RCC 7860 (cell line): Measurements from ENCODE around the gene CARD10.
A peak's percentile ranks its signal among the peaks of the same experiment; 100 is the strongest.

Experiments
- DNase-seq: peaks from one replicate; pipeline ENCODE4 v3.0.0-alpha.2; 2015; ENCODE audit warnings: low spot score
- FAIRE-seq: peaks from 2 replicates; lab custom pipeline; 2012; peaks lifted over from hg19 to GRCh38; lab: Jason Lieb, UNC

CARD10 gene

DNA sequence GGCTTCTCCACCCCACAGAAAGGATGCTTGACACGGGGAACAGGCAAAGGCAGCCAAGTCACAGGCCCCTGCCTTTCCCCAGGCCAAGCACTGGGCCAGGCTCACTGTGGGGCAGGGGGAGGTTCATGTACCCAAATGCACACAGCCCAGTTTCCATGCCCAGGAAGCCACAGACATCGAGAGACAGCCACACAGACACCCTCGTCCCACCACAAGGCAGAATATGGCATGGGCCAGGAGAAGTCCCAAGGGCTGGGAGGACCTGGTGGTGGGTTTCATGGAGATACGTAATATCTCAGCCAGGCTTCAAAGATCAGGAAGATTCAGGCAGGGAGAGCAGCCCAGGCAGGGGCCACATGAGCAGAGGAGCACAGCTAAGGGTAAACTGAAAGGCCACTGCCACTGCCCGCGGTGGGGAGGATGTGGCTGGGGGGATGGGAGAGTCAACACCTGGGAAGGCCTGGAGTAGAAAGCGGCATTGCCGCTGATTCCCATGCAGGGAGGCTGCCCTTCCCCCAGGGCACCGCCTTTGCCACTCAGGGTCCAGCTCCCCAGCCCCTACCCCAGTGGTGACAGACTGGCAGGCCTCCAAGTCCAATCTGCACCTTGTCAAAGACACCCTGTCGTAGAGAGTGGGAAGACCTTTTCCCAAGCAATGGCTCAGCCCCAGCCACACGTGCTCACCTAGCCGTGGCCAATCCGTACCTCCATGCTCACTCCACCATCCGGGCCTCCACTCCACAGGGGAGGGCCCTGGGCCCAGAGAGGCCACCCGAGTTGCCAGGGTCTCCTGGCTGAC, 30.7 kb downstream of the CARD10 start:
- FAIRE-seq (no peak), DNase-seq (no peak)

DNA sequence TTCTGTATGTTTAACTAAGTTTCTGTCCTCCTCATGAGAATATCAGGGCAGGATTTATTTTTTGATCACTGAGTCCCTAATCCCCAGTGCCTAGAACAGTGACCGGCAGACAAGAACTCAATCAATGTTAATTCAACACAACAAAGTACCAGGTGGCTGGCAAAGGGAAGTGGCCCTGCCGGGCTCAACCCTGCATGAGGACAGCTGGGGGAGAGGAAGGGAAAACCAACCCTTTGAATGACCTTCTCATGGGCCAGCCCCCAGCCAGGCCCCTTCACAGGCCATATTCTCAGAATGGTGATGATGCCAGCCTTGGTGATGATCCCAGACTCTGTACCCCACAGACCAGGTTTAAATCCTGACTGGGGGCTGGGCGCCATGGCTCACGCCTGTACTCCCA, 31.6 kb downstream of the CARD10 start:
- DNase-seq (no peak), FAIRE-seq (no peak)

DNA sequence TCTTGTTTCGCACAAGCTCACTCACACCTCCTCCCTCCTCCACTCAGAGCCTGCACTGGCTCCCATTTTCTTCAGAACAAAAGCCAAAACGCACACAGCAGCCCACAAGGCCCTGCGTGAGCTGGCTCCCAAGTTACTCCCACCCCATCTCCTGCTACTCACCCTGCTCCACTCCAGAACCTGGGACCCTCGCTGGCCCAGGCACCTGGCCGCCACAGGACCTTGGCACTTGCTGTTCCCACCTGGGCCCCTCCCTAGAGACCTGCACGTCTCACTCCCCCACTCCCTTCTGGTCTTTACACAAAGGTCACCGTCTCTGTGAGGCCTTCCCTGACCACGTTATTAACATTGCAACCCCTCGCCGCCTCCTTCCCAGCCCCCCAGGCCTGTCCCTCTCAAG, 32.1 kb downstream of the CARD10 start:
- DNase-seq (no peak), FAIRE-seq (no peak)

DNA sequence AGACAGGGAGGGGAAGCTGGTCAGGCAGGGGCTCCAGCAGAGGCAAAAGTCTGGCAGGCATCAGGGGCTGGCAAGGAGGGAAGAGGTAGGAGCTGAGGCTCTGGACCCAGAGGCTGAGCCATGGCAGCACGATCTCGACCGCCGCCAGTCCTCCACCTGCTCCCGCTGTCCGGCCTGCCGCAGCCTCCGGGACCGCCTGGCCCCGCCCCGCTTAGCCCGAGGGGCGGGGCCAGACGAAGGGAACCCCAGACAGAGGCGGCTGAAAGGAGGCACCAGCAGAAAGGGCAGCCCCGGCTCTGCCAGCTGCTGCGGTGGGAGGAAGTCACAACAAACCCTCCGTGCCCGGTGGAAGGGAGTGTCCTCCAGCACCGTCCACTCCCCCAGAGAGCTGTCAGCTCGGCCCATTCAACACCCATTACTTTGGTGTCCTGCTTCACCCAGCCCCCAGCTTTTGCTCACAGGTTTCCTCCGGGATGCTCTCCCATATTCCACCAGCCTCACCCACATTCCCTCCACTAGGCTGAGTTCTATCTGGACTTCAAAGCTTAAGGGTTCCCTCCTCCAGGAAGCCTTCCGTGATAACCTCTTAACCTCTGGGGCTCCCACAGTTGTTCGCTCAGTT, 32.9 kb downstream of the CARD10 start, which contains the start of gene MFNG:
MFNG (minus strand) TSS at position 161 of the 622 bp plus-strand sequence. CDS start 207 bp downstream, outside the sequence.
- FAIRE-seq (no peak), DNase-seq (peak; percentile 23)

DNA sequence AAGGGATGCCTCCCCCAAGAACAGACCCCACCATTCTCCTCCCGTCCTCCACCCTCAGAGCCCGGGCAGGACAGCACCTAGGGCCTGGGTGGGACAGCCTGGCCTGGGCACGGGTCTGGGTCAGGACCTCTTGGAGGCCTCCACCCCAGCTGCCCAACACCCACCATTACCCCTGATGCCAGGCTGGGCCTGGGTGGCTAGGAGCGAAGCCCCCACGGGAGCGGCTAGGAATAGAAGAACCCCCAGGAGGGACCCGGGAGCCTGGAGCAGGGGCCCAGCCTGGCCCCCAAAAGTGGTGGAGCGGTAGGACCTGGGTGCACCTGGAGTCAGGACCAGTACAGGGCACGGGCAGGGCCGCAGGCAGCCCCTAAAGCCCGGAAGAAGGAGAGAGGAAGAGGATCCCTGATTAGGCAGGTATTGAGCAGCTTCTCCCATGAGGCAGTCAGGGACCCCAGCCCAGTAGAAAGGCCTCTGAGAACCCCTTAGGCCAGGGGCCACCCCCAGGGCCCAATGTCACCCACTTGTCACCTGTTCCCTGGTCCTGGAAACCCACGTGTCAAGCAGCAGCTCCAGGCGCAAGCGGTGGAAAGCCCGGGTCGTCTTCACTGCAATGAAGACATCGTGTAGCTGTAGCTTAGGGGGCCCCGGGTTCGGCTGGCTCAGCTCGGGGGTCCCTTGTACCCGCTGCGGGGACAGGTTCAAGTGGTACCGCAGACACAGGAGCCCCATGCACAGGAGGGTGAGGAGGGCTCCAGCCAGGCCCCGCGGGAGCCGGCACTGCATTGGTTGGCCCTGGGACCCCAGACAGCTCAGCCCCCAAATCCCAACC, 33.6 kb downstream of the CARD10 start:
- no peak for FAIRE-seq
- no peak for DNase-seq

DNA sequence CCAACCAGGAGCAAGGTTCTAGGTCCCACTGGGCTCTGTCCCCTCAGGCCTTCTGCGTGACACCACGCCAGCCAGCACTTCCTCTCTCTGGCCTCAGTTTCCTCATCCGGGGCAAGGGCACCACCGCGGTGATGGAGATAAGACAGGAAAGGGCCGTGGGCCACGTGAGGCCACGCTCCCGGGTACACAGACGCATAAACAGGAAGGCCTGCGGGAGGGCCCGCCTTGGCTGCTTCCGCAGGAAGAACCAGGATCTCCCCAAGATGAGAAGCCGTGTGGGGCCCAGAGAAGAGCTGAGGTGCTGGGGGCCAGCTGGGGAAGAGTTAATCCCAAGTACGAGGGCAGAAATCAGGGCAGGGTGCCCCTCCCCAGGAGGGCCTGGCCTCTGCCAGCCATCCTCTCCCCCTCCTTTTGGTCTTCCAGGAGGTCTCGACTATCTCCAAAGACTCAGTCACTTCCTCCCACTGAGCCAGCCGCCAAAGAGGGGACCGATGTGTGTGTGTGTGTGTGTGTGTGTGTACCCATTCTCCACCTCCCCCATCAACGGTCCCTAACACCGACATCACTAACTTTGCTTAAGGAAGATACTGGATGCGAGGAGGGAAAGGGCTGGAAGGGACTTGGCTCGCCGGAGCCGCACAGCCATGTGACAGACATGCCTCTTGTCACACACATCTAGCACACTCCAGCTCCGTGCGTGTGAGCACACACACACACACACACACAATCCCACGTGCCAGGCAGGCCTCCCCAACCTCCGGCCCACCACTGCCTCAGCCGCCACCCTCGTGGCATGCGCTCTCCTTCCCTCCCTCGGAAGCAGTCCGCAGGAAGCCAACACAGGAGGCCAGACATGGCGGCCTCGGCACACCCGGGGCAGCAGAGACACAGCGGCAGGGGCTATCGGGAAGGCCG, 34.5 kb downstream of the CARD10 start:
- FAIRE-seq (no peak), DNase-seq (no peak)

DNA sequence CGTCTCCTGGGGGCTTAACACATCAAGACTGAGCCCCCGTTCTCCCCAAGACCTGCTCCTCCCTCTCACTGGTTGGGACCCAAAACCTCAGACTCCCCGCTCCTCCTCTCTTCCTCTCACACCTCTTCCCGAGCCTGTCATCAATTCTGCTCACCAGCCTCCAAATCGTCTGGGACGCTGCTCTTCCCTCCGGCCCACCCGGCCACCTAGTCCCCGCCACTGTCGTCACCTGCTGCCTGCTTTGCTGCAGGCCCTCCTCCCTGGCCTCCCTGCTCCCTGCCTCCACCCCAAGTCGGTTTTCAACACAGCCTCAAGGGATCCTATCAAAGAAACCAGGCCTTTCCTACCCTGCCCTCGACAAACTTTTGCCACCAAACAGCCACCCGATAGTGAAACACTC, 36.2 kb downstream of the CARD10 start:
- no peak for FAIRE-seq

DNA sequence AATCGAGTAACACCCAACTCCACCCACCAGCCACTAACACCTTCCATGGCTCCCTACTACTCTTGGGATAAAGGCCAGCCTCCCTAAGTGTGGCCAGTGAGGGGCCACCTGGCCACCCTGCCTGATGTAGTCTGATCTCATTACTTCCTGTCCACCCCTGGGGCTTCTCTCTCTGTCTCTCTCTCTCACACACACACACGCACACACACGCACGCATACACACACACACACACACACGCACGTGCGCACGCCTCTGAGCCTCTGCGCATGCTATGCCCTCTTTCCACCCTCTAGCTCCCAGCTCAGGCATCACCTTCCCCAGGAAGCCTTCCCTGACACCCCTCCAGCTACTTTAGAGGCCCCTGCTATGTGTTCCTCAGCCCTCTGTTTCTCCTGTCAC, 37.0 kb downstream of the CARD10 start:
- DNase-seq (no peak), FAIRE-seq (no peak)

More for the DNA sequence above, 36.2 kb downstream of the CARD10 start:
- no peak for DNase-seq

DNA sequence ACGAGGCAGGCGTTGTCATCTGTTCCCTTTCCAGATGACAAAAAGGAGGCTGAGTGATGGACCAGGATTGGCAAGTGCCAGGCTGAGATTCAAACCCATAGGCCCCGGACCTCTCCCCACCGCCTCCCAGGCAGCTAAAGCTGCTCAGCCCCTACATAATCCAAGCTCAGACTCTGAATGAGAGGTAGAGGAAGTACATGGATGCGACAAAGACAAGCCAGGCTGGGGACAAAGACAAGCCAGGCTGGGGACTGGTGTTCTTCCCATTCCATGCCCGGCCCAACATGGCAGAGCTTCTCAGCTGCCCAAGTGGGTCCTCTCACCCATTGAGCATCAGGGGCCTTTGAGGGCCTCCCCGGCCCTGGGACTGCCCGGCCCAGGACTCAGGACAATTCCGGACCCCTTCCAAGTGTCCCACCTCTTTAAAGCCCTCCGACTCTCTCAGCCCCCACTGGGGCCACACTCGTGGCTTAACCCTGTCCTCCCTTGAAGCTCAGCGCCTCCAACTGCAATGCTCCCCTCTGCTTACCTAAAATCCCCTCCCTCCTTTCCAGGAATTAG, 37.8 kb downstream of the CARD10 start:
- FAIRE-seq (no peak), DNase-seq (no peak)

DNA sequence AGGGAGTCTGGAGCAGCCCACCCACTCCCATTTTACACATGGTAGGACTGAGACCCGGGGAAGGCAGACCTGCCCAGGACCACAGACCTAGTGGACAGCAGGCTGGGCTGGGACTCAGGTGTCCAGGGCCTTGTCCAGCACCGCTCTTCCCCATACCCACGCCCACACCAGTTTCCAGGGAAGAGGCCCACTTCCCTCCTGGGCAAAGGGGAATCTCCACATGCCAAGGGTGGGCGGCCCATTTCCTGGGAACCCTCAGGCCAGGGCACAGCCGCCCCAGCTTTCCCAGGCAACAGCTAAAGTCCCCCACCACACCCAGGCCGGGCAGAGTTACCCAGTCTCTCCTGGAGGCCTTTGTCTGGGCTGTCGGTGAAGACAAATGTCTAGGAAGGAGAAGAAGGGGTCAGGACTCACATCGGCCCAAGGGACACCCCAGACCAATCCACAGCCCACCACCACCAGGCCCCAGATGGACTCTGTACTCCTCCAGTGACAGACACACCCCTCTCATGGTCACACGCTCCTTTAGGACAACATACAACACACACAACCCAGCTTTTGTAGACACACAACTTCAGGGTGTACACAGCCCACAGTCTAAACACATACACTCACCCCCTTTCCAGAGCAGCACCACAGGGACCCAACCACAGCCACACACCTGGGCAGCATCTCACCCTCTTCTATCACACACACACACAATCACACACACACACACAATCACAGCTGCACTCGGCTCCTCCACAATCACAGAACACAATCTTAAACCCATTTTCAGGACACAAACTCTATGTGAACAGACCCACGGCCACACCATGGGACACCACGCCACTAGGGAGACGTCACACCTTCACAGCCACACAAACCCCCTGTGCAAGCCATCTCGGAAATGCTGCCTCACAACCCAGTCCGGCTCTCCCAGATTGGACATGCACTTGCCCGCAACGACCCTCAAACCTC, 38.5 kb downstream of the CARD10 start:
- FAIRE-seq, result no peak

DNA sequence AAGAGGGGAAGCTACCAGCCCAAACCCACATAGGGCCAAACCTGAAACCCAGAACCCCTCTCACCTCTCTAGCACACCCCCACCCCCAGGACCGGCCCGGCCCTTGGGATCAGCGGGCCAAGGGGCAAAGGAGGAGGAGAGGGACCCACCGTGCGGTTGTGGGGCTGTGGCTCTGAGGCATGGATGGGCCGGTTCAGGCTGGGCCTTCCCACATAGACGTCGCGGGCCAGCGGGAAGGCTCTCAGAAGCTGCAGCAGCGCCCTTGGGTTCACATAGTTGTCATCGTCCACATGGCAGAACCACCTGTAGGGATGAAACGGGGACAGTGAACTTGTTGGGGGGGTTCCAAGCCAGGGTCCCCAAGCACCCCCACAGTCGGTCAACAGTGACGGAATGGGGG, 40.0 kb downstream of the CARD10 start:
- DNase-seq (no peak), FAIRE-seq (no peak)

More for the DNA sequence above, 38.5 kb downstream of the CARD10 start:
- no peak for DNase-seq

DNA sequence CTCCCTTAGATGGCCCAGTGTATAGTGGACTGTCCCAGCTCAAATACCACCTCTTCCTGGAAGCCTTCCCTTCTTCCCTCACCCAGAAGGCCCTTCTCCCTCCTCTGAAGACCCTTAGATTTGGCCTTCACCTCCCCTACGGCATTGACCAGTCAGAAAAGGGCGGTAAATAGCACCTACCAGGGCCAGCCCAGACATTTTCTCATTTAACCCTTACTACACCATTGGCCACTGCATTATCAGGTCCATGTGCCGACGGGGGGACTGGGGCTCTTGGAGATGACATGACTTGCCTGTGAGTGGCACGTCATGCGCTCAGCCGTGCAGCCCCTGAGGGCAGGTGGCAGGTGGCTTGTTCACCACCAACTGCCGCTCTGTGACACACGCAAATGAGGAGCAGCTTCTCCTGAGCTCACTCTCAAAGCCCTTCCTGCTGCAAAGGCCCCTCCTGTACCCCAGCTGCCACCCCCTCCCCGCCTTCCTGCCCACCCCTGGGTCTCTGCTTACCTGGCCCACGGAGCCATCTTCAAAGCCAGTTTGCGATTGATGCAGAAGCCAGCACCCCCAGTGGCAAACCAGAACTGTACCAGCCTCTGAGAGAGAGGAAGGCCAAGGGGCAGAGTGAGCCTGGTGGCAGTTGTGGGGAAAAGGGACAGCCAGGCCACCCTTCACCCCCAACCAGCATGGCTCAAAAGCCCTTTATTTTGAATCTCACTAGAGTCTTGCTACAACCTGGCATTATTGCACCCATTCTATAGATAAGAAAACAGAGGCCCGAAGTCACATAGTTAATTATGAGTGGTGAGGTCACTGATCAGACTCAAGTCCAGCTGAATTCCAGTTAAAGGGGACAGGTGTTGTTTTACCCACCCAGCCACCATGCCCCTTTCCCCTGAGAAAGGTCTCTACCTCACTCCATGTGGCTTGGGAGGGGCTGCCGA, 42.6 kb downstream of the CARD10 start:
- FAIRE-seq, result no peak

DNA sequence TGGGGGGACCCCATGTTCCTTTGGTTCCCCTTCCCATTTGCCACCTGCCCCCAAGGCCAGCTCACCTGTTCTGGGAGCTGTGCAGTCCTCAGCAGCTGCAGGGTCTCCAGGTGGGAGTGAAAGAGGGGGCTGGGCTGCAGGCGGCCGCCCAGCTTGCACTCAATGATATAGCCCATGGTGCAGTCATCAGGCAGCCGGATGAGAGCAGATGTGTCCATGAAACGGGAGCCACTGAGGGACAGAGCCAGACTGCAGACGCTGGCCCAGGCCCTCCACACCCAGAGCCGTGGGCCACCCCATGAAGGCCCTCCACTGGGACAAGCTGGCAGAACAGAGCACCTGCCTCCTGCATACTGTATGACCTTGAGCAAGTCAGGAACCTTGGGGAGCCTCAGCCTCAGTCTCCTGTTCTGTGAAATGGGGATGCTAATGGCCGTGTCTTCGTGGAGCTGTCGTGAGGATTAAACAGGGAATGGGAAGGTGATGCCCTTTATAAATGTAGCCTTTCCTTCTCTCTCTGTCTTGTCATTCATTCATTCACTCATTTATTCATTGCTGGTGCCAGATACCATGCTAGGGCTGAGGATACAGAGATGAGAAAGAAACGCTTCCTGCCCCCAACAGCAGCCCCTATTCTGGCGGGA, 44.6 kb downstream of the CARD10 start:
- FAIRE-seq, result no peak
- no peak for DNase-seq

More for the DNA sequence above, 42.6 kb downstream of the CARD10 start:
- DNase-seq, result no peak

DNA sequence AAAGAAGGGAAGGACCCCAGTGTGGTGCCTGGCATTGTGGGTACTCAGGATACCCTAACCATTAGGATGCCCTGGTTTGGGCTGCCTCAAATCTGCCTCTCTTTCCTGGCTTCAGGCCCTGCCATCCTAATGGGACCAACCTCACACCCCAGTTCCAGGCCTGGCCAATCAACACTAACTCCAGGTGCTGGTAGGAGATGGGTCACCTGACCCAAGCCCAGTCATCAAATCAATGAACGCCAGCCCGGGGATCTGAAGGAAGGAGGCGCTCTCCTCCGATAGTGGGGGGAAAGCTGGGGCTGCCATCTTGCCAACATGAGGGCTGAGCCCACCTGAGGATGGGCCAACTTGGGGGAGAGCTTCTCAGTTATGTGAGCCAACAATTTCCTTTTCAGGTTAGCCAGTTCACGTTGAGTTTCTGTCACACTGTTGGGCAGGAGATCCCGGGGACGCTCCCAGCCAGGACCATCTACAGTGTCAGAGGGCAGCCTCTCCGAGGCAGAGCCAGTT, 45.7 kb downstream of the CARD10 start:
- no peak for FAIRE-seq

DNA sequence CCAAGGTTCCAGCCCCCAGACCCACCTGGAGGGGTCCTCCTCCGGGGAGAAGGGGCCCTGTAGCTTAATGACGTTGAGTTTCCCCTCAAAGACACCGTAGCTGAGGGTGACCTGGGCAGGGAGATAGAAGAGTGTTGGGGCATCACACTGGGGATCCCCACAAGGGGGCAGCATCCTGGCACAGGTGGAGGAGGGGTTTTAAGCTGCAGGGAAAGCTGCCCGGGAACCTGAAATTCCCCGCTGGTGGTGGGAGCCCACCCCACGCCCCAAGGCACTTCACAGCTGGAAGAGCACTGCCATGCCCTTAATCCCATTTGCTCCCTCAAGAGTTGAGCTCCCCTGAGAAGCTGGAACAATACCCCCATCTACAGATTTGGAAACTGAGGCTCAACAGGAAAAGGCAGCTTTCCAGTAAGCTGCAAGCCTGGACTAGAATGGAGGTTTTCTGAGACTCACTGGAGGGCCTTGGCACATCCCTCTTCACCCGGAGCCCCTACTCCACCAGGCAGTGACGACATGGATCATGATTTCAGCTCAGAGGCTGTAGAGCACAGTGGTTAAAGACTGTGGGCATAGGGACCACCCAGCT, 46.7 kb downstream of the CARD10 start:
- DNase-seq (no peak), FAIRE-seq (no peak)

More for the DNA sequence above, 45.7 kb downstream of the CARD10 start:
- no peak for DNase-seq

DNA sequence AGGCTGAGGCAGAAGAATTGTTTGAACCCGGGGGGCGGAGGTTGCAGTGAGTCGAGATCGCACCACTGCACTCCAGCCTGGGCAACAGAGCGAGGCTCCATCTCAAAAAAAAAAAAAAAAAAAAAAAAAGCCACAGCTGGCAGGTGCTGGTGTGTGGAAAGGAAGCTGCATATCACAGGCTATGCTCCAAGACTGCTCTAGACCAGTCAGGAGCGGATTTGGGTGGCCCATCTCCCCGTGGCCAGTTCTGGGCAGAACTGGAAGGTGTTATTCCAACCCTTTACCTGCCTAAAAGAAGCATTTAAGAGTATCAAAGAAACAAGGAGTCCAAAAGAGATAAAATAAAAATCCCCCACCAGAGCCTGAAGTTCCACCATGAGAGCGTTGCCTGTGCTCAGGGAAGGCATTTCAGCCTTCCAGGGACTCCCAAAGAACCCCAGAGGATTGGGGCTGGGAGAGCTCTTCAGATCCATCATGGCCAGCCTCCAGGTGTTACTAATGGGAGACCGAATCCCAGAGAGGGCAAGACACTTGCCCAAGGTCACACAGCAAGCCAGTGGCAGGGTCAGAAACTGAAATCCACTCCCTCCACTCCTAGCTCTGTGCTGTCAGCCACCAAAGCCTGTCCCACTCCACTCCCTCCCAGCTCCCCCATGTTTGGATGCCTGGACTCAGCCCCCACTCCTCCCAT, 47.3 kb downstream of the CARD10 start:
- no peak for DNase-seq
- no peak for FAIRE-seq
